Upper lobe of right lung (tissue), 1 donor: ENCODE results near the gene STK11. TPM values are rescaled to one million over a fixed set of nuclear protein-coding genes. Genes with fewer than 3 reads are reported as not detected.

Experiments
- ATAC-seq: fragments of 200-7000 bp; cut with Tn5 transposase; one replicate; pipeline ENCODE4 v1.9.1; 2020; ENCODE audit warnings: mild to moderate bottlenecking, moderate library complexity
- DNase-seq: peaks from one replicate; pipeline ENCODE4 v3.0.0-alpha.2; 2020
- H3K27ac ChIP-seq: fragments of 200-600 bp; one replicate; pipeline ENCODE4 v1.8.0; 2022
- H3K27me3 ChIP-seq: fragments of 200-600 bp; one replicate; pipeline ENCODE4 v1.8.0; 2022; ENCODE audit warnings: mild to moderate bottlenecking
- H3K36me3 ChIP-seq: fragments of 200-600 bp; one replicate; pipeline ENCODE4 v1.8.0; 2022
- H3K4me1 ChIP-seq: fragments of 200-600 bp; one replicate; pipeline ENCODE4 v1.8.0; 2022
- H3K4me3 ChIP-seq: fragments of 200-600 bp; one replicate; pipeline ENCODE4 v1.8.0; 2022; ENCODE audit warnings: mild to moderate bottlenecking
- H3K9me3 ChIP-seq: fragments of 200-600 bp; one replicate; pipeline ENCODE4 v1.8.0; 2022
- CTCF ChIP-seq: fragments of 200-600 bp; IDR thresholded peaks from one replicate; pipeline ENCODE4 v1.8.0; 2022; ENCODE audit warnings: antibody characterized with exemption
- intact Hi-C: fragments of 100-400 bp; cut with DNase I; formaldehyde crosslinking; loops from one replicate; pipeline ENCODE4 v1.11.0; 2022
- total RNA-seq: library from RNA; stranded (reverse); fragmentation: NEBNext Ultra II Directional; extraction: Animal tissue kit (Norgen Biotek cat#: 25700); gene quantifications from one replicate; pipeline ENCODE4 v1.2.1, GENCODE V29; 2021
- donor health status: DM: no; HTN: yes; CAD: no; lungs with severe emphysema.

STK11 gene
- total RNA-seq, 1 donor from 2014 or later: 51.8 TPM

DNA sequence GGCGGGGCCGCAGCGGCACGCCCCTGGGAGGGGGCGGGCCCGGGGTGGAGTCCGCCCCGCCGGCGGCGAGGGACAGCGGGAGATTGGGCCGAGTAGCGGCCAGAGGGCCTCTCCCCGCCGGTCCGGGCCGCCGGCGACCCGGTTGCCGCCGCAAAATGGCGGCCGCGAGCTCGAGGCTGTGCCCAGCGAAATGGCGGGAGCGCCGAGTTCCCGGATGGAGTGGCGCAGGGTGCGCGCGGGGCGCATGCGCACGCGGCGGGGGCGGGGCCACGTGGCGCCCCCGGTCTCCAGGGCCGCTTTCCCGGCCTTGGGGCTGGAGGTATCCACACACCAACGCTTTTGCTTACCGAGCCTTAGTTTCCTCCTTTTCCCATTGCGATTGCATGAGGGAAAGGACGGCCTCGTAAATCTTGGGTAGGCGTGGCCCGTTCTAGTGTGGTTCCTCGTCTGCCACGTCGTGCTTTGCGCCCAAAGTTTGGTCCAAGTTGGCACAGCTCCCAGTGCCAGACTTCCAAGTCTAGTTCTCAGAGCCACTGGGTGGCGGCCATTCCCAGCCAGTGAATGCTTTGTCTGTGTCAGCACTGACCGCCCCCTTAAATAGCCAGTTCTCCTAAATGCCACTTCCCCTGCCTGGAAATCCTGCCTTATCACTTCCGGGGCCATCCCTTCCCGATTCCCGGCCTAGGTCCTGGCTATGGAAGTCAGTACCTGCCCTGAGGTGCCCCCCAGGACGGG lies 64.1 kb downstream of the STK11 start:
- Histone ChIP-seq H3K4me1 (peaks cover 79% of the 10 kb centered on the region), H3K27me3 (no peaks in the 10 kb centered on the region), H3K27ac (peak overlapping the region; percentile 95), H3K36me3 (peaks cover 43% of the 10 kb centered on the region), H3K4me3 (peak overlapping the region; percentile 69), H3K9me3 (no peaks in the 10 kb centered on the region)
- intact Hi-C loops: no loop called here
- DNase-seq (peak; percentile 94), ATAC-seq (peak; percentile 42)
- TF ChIP-seq CTCF: no peak

DNA sequence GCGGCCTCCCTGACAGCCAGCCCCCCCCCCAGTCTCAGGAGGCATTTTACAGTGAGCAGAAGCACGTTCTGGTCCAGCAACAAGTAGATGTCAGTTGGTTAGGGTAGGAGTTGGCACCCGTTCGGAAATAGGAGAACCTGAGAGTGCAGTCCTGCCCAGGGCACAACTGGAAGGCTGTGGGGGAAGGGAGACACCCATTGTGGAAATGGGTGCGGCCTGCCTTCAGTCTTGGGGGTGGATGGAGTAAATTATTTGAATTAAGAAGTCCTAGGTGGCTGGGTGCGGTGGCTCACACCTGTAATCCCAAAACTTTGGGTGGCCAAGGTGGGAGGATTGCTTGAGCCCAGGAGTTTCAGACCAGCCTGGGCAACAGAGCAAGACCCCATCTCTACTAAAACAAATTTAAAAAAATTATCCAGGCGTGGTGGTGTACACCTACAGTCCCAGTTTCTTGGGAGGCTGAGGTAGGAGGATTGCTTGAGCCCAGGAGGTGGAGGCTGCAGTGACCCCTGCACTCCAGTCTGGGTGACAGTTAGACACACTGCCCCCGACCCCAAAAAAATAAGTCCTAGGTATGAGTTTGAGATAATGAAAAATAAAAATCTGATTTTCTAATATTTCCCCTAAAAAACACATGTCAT lies 64.8 kb downstream of the STK11 start:
- ATAC-seq: no peak
- Histone ChIP-seq H3K27ac (peak overlapping the region; percentile 95), H3K9me3 (no peaks in the 10 kb centered on the region), H3K4me3 (peak overlapping the region; percentile 69), H3K27me3 (no peaks in the 10 kb centered on the region), H3K4me1 (peaks cover 78% of the 10 kb centered on the region), H3K36me3 (peaks cover 48% of the 10 kb centered on the region)
- no peak for TF ChIP-seq CTCF
- DNase-seq: no peak
- intact Hi-C loops: no loop called here

DNA sequence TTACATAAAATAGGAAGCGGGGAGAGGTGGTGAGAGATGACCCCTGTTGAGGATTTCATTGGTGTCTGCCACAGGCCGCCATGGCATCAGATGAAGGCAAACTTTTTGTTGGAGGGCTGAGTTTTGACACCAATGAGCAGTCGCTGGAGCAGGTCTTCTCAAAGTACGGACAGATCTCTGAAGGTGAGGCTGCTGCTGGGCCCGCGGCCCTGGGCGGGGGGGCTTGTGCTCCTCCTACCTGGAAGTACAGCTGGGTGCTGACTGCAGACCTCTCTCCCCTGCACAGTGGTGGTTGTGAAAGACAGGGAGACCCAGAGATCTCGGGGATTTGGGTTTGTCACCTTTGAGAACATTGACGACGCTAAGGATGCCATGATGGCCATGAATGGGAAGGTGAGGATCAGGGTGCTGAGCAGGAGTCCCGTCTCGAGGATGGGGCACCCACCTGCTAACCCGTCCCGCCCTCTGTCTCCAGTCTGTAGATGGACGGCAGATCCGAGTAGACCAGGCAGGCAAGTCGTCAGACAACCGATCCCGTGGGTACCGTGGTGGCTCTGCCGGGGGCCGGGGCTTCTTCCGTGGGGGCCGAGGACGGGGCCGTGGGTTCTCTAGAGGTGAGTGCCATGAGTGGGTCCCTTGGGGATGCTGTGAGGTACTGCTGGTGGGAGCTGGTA lies 65.4 kb downstream of the STK11 start:
- DNase-seq: no peak
- H3K4me3 ChIP-seq: peak overlapping the region; percentile 69
- peaks cover 73% of the 10 kb centered on the region for H3K4me1 ChIP-seq
- no peak for ATAC-seq
- TF ChIP-seq CTCF: no peak
- H3K27ac ChIP-seq: peak overlapping the region; percentile 95
- H3K36me3 ChIP-seq: peaks cover 48% of the 10 kb centered on the region
- H3K27me3 ChIP-seq: no peaks in the 10 kb centered on the region
- intact Hi-C loops: no loop called here
- H3K9me3 ChIP-seq: no peaks in the 10 kb centered on the region

DNA sequence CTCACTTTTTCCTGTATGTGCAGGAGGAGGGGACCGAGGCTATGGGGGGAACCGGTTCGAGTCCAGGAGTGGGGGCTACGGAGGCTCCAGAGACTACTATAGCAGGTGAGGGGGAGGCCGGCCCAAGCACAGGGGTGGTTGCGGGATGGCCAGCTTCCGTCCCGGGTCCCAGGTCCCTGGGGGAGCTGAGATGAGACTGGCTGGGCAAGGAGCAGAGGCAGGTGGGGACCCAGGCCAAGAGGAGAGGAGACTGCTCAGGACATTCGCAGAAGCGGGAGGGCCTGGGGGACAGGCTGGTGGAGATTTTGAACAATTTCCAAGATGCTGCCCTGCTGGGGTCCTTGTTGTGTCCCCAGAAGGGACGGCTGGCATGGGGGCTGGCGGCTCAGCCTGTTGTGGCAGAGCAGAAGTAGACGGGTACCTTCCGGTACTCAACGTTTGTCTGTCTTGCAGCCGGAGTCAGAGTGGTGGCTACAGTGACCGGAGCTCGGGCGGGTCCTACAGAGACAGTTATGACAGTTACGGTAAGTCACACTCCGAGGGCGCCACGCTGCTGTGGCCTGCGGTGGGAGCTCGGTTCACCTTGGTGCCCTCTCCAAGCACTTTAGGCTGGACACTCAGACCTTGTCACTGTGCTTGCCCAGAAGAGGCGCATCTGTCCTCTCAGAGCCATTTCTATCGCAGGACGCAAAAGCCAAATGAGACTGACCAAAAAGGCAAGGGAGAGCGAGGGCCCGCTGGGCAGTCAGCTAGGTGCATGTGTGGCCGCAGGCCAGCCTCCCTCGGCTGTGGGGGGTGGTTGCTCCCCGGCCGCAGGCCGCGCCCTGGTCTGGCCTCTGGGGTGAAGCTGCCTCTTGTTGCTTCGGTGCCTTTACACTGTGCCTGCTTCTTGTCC lies 66.2 kb downstream of the STK11 start:
- H3K27ac ChIP-seq: peak overlapping the region; percentile 30
- H3K9me3 ChIP-seq: no peaks in the 10 kb centered on the region
- TF ChIP-seq CTCF: no peak
- no peaks in the 10 kb centered on the region for H3K27me3 ChIP-seq
- peaks cover 76% of the 10 kb centered on the region for H3K4me1 ChIP-seq
- peaks cover 48% of the 10 kb centered on the region for H3K36me3 ChIP-seq
- ATAC-seq (no peak), DNase-seq (no peak)
- H3K4me3 ChIP-seq: peak overlapping the region; percentile 69
- intact Hi-C loops: no loop called here
